NCI-H524 treated with DMSO at 0.1 percent for 48 hours (cell line): Measurements from ENCODE around the gene BANP.
"Not testable (repeated sequence)": the region's sequence is repeated elsewhere in the genome, so short reads cannot be mapped to it uniquely, and the experiment has no call there.

Experiments
- DNase-seq: peaks from one replicate; lab custom pipeline; 2025; lab: John Stamatoyannopoulos, UW

The BANP gene

DNA sequence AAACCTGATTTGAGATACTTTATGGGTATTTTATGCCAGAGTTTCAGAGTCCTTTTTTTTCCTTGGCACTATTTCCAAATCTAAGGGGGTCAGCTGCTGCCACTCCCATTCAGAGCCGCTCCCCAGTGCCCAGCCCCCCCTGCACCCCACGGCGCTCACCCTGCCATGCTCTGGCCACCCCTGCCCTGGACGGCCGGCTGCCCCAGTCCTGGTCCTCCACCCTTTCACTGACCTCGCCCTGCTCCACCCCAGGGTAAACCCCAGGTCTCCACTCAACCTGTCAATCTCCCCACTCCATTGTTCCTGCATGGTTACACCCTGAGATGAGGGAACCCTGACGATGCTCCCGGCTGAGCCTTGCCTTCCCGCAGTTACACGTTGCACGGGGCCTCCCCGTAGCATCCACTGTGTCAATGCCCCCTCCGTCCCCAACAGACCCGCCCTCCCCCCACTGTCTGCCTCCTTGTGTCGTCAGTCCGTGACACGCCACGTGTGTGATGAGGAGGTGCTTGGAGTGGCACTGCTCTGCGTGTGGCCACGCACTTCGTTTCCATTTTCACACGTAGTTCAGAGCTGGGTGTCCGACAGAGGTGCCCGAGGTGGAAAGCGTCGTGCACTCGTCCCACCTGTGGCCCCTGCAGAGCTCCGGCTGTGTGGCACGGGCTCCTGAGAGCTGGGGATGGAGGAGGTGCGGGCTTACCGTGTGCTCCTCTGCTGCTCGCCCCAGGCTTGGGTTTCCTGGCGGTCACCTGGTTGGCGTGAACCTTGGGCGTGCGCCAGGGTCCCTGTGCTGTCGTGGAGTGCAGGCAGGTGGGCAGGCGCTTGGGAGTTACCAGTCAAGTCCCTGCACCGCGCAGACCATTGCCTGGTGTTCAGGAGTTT, 116.5 kb downstream of the BANP start:
- DNase-seq = no peak

DNA sequence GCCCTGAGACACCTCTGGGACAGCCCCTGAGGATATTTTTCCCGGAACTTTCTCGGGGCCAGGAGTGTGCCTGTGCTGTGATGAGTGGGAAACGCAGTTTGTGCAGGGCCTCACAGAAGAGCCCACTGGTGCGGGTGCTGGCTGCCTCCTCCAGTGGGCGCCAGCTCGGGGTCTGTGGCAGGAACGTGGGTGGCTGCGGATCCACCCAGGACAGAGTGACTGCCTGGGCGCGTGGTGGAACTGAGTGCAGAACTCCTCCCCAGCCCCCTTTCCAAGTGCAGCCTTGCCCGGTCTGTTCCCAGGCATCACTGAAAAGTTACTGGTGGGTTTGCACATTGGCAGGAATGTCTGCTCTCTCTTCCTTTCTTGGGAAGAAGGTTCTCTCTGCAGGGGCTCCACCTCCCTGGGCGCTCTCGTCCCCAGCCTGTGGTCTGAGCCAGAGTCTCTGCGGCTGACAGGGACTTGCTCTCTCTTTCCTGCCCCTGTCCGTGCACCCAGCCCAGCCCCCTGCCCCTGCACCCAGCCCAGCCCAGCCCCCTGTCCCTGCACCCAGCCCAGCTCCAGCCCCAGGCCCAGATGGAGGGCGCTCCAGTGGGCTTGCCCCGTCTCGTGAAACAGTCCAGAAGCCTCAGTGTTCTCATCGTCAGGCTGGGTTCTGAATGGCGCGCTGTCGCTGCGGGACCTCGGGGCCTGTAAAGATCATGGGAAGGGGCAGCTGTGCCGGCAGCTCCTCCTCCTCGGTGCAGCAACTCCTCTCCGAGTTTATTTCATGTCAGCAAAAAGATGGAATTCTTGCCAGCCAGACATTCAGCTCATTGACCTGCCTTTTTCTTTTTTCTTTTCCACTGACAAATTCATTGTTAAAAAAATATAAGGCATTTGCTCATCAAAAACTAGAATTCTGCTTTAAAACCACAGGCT, 117.5 kb downstream of the BANP start:
- DNase-seq = no peak

DNA sequence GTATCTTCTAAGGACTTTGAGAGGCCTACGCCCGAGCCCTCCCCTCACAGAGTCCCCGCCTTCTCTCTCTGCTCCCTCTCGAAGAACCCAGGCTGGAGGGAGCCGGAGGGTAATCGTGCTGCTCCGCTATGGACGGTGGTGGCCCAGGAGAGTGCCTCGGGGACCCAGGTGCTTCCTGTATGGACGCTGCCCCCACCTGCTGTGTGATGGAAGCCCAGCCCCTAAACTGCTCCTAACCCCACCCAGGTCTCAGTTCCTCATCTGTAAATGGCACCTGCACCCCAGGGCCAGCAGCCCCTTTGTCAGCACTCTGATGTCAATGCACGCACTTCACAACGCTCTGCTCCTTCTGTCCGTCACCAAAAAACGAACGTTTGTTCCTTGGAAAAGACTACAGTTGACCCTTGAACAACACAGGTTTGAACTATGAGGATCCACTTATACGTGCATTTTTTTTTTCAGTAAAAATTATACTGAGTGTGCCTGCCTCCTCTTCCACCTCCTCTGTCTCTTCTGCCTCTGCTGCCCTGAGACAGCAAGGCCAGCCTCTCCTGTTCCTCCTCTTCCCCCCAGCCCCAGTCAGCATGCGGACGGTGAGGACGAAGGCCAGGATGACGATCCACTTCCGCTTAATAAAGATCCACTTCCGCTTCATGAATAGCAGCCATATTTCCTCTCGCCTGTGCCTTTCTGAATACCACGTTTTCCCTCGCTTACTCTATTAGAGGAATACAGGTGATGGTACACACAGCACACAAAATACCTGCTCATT, 118.3 kb downstream of the BANP start:
- no peak for DNase-seq

DNA sequence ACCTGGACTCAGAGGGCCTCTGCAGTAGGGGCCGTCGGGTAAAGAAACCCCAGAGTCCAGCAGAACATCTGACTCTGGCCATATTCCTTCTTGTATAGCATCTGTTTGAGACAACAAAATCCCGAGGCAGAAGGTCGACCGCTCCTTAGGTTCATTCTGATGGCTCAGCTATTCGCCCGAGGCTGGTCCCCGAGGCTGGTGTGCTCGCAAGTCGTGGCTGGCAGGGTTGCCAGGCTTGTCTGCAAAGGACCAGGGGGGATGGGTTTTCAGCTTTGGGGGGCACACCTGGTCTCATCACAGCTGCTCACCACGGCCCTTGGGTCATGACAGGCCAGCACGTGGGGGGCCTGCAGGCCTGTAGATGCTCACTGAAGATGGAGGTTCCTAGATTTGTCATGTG, 119.1 kb downstream of the BANP start:
- no peak for DNase-seq

DNA sequence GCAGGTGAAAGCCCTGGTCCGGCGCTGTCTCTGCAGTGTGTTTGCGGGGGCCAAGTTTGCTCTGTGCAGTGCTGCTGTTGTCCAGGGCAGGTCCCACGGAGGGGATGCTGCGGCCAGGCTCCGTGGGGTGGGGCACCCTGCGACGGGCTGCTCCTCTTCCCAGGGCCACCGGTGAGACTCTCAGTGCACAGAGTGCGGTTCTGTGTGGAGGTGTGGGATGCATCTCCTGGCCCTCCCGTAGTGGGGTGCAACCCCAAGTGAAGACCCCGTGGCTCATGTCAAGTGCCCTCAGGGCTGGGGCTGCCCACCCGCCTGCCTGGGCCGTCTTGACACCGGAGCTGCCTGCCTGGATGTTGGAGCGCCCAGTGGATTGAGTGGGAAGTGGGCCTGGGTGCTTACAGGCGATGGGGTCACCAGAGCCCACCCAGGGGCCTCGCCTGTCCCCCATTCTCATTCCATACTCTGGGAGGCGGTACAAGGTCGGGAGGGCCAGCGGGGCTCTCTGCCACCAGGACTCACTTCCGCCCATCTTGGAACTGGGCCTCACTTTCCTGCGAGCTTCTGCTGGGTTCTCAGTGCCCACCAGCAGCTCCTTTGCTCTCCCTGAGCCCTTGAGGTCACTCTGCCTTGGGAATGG, 119.9 kb downstream of the BANP start:
- DNase-seq = no peak

DNA sequence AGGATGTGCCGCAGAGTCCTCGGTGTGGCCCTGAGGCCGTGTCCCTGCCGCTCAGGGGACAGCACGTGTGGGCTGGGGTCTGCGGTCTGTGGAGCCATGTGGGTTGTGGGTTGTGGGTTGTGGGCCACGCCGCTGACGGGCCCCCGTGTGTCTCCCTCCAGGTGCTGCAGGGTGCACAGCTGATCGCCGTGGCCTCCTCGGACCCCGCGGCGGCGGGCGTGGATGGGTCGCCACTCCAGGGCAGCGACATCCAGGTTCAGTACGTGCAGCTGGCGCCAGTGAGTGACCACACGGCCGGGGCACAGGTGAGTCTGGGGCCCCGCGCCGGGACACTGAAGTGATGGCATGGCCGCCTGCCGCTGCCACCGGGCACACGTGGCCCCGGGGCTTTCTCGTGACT, 120.7 kb downstream of the BANP start:
- DNase-seq = no peak

DNA sequence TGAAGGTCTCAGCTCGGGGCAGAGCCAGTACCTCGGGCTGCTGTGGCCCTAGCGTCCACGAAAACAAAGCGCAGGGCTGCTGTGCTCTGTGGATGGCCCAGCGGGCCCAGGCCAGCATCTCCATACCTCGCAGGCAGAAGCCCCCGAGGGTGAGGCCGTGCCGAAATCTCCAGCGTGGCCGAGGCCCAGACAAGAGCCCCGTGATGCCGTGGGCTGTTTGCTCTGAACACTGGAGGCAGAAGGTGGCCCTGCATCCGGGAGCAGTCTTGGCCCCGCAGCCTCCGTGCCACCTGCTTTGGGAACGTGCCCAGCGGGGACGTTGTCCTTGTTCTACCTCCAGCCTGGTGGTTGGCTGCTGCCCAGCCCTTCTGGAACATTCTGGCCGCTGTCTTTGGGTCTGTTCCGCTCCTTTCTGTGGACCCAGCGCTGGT, 121.4 kb downstream of the BANP start:
- no peak for DNase-seq

DNA sequence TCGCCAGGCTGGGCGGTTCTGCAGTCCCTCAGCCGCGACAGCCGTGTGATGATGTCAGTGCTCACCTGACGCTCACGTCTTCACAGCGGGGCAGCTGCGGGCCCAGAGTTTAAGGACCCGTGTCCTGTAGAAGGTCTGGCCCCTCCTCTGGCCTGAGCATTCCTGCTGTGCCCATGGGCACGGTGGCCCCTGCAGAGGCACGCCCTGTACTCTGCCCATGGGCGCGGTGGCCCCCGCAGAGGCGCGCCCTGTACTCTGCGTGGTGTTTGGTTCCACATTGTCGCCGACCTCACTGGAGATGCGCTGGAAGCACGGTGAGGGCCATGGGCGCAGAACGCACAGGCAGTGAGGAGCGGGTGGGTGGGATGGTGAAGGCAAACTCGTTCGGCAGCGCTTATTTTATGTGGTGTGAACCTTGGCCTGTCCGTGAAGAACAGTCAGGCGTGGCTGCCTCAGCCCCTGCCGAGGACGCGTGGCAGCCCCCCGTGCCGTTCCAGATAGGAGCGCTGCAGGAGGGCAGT, 122.0 kb downstream of the BANP start:
- no peak for DNase-seq

DNA sequence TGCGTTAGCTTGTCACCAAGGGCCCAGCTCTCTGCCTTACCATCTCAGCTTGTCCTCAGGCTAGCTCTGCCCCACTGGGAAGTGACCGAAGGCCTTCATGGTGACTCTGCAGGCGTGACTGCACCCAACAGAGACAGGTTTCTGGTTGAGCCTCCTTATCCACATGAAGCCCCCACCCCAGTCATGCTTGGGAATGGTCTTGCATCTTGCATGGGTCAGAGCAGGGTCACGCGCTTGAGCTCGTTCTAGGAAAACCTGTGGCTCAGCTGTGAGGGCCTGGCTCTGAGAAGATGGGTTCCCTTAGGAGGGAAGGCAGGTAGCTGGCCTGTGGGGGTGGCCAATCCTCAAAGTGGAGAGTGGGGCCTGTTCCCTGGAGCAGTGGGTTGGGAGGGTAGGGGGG, 122.8 kb downstream of the BANP start:
- DNase-seq = no peak

DNA sequence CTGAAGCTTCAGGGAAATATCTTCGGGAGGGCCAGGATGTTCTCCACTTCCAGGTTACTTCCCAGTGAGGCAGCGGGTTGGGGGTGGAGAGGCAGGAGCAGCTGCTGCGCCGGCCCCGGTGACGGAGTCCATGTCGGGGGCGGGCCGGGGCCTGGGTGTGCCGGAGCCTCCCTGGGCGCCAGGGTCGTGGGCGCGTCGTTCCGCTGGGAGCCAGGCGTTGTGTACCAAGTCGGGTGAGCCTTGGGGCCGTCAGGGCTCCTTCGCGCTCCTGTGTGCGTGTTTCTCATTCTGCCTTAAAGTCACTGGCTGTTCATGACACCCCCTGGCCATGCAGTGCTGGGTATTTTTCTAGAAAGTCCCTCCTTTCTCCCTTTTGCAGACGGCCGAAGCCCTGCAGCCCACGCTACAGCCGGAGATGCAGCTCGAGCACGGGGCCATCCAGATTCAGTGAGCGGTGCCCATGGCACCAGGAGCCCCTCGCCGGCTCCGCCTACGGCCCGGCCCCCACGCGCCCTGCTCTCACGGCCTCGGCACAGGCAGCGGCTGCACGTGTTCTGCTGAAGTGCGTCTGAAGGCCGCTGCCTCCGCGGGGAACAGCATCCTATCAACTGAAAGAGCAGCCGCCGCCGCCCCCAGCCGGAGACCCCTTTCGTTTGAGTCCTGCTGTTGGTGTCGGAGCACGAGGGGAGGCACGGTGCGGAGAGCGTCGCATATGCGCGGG, 125.1 kb downstream of the BANP start:
- DNase-seq = no peak

DNA sequence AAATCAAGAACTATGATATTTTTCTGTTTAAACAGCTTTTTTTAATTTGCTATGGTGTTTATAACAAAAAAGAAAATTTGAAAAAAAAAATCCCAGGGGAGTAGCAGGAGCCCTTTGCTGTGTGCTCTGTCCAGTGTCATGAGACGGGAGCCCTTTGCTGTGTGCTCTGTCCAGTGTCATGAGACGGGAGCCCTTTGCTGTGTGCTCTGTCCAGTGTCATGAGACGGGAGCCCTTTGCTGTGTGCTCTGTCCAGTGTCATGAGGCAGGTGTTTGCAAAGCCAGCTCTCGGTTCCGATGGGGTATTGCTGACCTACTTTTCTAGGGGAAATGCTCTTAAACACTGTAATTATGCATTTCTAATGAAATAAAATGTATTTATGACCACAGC, 125.7 kb downstream of the BANP start:
- not testable (repeated sequence) for DNase-seq

DNA sequence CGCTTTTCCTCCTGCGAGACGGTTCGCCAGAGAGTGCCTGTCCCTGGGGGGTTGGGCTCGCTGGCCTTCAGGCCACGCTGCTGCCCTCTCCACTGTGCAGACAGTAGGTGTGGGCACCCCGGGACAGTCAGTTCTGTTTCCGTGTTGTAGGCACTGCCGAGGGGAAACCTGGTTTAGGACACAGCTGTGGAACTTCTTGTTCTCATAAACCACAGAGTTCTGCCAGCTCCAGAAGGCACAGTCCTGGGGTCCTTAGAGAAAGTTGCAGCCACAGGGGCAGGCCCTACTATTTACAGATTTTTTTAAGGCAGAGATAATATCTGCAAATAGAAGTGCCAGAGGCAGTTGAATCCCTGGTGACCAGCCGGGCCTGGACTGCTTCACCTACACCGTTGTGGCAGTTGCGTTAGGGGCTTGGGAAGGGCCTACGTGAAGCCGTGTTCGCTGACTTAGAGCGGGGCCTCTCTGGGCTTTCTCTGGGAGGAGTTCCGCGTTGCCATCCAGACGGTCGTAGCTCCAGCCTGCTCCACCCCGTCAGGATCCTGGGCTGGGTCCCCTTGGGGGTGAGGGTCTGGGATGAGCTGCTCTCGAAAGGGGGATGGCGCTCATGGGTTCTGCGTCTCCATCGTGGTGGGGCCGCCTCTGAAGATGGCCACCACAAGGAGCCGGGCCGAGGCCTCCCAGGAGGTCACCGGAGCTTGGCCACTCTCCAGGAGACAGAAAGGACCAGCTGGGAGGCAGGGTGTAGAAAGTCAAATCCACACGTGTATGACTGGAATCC, 126.3 kb downstream of the BANP start:
- no peak for DNase-seq

DNA sequence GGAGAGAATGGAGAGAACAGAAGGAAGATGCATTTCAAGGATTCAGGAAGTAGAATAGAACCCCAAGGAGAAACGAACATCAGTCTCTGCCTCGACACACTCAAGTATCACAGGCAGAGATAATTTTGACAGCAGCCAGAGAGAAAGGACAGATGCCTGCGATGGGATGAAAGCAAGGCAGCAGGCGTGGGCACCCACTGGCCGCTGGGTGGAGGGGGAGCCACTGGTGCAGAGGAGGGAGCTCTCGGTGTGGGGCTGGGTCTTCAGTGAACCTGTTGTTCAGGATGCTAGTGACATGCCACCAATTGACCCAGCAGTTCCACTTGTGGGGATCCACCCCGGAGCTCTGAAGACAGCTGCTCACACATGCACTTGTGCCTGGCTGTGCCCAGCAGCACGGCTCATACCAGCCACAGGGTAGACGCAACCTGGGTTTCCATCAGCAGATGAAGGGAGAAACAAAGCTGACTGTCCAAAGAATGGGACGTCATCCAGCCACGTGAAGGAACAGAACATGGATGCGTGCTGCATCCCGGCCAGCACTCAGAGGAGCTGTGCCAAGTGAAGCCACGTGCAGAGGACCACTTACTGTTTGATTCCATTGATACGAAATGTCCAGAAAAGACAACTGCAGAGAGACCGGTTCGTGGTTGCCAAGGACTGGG, 127.0 kb downstream of the BANP start:
- DNase-seq = no peak

DNA sequence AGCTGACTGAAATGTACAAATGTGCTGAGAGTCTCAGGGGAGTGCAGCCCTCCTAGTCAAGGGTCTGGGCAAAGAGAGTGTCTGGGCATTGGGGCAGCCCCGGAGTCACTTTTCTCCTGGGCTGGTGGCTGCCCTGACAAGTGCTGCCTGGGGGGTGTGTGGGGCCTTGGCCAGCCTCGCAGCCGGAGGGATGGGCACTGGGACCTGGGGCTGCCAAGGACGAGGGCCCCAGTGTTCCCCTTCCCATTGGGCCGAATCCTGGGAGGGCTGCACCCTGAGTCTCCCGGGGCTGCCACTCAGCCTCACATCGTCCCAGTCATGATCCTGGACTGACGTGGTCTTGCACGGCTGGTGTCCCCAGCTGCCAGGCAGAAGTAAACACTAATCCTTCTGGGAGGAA, 132.3 kb downstream of the BANP start:
- DNase-seq = no peak

DNA sequence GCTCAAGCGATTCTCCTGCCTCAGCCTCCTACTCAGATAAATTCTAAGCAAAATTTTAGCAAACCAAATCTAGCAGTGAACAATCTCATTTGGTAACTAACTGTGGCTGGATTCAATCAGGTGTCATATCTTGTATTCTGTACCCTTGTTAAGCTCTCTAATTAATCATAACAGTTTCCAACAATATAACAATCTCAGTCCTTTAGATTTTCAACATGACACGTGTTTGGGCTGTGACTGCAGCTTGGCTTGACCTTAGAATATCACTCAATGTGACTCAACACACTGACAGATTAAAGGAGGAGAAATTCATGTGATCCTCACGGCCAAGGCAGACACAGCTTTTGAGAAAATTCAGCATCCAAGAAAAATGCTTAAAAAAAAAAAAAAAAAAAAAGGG, 133.6 kb downstream of the BANP start:
- DNase-seq = no peak

DNA sequence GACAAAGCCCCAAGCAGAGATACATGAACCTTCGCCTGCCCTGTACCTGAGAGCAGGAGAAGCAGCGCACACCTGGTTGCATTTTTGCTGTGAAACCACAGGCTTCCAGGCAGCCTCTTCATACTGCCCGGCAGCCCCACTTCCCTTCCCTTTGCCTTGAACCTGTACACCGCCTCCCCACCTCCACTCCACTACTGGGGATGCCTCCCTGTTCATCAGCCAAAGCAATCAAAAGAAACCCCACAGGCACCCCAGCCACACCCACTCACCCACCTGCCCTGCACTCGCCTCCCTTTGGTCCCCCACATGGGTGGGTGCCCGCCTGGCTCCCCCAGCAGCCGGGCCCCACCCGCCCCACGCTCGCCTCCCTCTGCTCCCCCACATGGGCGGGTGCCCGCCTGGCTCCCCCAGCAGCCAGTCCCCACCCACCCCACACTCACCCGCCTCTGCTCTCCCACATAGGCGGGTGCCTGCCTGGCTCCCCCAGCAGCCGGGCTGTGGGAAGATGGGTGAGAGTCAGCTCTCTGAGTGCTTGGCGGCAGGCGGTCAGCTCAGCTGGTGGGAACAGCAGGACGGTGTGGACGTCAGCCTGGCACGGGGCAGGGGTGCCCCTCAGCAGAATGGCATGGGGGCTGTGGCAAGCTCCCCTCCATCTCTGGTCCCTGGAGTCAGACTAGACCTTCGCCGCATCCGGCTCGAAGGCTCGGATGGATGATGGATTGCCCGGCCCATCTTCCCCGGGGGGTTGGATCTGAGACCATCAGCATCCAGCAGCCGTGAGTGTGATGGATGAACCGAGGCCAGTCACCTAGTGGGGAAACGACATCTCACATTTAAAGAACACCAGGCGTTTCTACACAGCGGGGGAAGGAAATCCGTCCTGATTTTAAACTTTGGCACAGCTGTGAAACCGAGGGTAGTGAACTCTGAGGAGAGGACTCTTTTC, 135.6 kb downstream of the BANP start:
- DNase-seq = no peak

DNA sequence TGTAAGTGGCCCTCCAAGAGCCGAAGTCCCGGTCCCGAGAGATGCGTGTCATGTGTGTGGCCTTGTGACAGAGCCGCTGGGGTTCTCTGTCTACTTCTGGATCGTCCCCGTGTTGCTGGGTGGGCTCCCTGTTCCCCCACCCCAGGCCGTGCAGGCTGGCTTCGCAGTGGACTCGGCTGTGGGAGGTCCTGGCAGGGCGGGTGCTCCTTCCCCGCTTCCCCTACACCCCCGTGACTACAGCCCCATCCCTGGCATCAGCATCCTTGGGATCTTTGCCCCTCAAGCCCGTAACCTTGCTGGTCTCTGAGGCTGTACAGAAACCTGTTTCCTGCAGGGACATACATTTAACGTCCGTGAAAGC, 136.3 kb downstream of the BANP start:
- no peak for DNase-seq

DNA sequence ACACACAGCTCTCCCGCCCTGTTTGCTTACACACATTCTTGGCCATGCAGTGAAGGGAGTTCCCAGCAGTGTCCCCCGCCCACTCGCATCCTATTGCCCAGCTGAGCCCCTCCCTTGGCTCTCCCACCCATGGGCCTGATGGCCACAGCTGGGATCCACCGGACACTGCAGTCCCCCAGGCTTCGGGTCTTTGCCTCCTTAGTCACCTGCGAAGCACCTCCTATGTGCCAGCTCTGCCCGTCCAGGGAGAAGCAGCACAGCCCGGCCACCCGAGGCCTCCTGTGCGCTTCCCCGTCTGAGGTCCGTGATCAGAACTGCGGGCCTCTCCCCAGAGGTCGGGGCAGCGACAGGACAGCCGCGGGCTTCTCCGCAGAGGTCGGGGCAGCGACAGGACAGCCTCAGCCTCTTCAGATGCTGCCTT, 136.9 kb downstream of the BANP start:
- DNase-seq = no peak
